GM12872 (cell line): ENCODE results near the gene UBAP1L.

Source experiments
- TF ChIP-seq, protein P1 (sequence below): IDR thresholded peaks from 3 replicates; pipeline ENCODE4 v1.5.1; 2011; ENCODE audit warnings: low read depth, mild to moderate bottlenecking, low read length, moderate library complexity; ENCODE audit not compliant: insufficient read depth

Gene UBAP1L

DNA sequence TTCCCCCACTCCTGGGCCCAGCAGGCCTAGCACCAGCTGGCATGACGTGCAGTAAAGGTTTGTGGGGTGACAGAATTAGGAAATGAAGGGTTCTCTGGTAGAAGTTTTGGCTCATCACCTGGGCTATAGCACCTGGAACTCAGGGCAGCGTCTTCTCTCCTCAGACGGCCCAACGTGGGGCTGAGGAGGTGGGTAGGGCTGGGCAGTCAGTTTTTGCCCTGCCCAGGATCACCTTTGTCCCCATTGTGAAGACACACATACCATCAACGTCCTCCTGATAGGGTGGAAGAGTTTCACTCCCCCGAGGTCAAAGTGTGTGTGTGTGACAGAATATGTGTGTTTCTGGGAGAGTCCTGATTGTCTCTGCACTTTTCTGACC lies 26.4 kb downstream of the UBAP1L start:
- TF ChIP-seq, protein P1, sequence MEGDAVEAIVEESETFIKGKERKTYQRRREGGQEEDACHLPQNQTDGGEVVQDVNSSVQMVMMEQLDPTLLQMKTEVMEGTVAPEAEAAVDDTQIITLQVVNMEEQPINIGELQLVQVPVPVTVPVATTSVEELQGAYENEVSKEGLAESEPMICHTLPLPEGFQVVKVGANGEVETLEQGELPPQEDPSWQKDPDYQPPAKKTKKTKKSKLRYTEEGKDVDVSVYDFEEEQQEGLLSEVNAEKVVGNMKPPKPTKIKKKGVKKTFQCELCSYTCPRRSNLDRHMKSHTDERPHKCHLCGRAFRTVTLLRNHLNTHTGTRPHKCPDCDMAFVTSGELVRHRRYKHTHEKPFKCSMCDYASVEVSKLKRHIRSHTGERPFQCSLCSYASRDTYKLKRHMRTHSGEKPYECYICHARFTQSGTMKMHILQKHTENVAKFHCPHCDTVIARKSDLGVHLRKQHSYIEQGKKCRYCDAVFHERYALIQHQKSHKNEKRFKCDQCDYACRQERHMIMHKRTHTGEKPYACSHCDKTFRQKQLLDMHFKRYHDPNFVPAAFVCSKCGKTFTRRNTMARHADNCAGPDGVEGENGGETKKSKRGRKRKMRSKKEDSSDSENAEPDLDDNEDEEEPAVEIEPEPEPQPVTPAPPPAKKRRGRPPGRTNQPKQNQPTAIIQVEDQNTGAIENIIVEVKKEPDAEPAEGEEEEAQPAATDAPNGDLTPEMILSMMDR: no peak

DNA sequence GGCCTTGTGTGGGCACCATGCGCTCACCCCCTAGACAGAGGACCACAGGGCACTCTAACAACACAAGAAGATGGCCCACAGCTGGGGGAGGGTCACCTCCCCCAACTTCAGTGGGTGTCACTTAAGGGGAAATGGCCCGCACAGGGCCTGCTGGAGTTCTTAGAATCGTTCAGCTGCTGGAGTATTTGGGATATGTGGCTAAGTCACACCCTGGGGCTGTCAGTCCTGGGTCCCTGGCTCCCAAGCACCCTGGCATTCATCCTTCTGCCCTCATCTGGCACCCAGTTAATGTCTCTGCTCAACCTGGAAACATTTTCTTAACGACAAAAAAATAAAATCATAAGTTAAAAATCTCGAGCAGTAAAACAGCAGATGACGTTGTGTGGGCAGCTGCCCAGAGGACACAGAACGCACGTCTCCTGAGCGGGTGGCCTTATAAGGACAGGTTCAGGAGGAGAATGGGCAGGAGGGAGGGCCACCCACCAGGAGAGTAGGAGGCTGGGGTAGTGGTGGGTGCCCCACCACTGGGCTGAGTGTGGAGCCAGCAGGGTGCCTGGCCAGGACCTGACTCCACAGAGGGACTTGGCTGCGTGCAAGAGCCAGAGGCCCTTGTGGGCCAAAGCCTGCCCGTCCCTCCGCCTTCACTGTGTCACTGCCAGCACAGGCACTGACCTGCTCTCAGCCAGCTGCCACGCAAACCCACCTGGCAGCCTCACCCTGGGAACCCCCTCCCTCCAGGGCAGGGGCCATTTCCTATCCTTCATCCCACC lies 26.9 kb downstream of the UBAP1L start:
- TF ChIP-seq, protein P1: no peak

DNA sequence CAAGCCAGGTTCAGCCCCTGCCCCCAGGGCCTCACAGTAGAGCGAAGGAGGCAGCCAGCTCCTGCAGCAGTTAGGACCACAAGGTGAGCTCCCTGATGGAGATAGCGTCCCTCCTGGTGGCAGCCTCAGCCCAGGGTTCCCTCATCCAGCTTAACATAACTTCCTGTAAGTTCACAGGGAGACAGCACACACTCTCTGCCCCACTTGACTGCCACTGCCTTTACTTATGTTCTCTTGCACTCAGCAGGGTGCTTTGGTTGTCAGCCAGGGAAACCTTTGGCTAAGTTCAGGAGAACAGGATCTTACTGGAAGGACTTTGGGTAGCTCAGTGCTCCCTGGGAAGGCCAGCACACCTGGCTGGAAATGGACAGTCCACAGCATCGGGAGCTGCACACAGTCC lies 27.6 kb downstream of the UBAP1L start:
- TF ChIP-seq, protein P1: no peak

DNA sequence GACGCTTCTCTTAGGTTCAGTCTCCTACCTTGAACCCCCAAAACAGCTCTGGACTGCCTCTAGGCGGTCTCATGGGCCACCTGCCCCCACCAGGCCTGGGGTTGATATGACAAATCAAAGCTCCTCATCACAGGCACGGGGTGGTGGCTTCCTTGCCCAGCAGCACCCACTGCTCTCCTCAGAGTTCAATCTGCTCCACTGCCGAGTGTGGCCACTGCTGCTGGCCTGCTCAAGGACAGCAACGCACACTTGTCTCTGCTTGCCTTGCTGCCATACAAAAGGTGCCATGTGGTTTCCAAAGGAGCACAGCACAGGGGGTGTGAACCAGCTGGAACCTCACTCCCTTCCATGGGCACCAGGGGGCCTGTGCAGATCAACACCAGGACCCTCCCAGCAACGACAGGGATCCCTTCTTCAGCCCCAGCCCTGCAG lies 28.3 kb downstream of the UBAP1L start:
- TF ChIP-seq, protein P1: peak; percentile 35; the same call in 2 of the 3 replicates

DNA sequence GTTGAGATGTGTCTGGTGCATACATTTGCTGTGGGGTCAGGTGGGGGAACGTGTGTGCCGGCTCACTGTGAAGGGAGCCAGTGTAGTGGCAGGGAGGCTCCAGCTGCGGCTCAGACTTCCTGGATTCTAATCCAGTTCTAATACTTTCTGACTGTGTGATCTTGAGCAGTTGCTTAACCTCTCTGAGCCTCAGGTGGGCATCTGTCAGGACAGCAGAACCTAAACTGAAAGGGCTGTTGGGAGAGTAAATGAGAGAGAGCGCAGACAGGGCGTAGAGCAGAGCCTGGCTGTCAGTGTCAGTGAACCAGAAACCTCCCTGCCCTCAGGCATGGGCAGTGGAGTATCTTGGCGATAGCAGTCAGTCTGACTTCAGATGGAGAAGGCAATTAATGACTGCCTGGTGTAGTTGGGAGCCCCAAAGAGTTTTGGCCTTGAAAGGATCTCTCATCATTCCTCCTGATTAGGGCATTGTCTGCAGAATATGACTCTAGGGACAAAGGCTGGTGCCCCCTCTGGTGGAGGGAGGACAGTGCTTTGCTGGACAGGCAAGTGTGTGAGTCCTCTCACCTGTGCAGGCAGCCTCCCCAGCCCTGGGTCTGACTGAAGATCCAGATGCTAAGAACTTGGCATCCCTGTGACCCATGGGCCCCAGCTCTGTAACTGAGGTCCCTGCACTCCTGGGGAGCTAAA lies 28.9 kb downstream of the UBAP1L start:
- TF ChIP-seq, protein P1: peak; percentile 61

DNA sequence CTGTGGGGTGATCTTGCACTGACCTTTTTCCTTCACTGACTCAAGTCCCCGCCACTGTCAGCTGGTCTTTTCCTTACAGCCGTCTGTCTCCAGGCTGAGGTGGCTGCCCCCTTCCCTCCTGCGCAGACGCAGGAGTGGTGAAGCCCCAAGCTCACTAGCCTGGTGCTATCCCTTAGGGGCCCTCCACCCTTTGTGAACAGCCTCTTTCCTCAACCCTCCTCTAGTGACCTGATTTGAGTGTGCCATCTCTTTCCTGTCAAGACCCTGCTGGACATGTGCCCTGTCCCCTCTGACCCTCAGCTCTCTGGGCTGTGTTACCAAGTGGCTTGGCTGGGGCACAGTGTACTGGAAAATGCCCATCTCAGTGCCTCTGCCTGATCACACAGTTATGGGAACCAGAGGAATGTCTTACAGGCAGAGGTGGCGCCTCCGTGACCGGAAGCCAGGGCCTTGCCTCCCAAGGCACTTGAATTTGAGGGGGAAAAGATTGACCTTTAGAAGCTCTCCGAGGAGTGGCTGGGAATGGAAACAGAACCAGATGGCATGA lies 29.7 kb downstream of the UBAP1L start:
- TF ChIP-seq, protein P1: no peak

DNA sequence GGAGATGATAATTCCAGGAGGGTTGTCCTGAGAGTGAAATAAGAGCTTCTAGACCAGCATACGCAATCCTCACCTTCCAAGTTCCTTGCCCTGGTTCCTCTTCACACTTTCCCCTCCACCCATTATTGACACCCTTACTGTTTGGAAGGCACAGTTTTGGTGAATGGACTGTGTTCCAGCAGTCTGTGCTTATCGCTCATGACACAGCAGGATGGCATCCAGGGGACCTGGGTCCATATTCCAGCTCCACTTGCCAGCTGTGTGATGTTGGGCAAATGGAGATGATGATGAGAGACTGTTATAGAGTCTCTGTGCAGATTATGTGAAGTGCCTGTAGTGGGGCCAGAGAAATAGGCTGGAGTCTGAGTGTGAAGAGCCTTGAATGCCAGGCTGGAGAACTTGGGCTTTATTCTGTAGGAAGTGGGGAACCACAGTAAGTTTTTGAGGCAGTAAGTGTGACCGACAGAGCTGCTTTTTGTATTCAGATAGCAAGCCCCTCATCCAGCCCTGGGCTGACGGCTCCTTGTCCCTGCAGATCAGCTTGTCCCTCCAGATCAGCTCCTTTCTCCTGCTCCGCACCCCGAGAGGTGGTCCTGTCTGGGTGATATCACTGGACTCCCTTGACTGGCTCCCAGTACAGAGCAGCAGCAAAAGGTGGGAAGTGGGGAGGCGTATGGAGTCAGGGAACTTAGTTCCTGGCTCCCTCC lies 30.3 kb downstream of the UBAP1L start:
- TF ChIP-seq, protein P1: no peak
